ENCODE data around the gene CILP2. TPM values are rescaled to one million over a fixed set of nuclear protein-coding genes. Genes with fewer than 3 reads are reported as not detected.
A peak's percentile ranks its signal among the peaks of the same experiment; 100 is the strongest.

CILP2 gene
- total RNA-seq, 1 donor from 2014 or later = 1.1 TPM

DNA sequence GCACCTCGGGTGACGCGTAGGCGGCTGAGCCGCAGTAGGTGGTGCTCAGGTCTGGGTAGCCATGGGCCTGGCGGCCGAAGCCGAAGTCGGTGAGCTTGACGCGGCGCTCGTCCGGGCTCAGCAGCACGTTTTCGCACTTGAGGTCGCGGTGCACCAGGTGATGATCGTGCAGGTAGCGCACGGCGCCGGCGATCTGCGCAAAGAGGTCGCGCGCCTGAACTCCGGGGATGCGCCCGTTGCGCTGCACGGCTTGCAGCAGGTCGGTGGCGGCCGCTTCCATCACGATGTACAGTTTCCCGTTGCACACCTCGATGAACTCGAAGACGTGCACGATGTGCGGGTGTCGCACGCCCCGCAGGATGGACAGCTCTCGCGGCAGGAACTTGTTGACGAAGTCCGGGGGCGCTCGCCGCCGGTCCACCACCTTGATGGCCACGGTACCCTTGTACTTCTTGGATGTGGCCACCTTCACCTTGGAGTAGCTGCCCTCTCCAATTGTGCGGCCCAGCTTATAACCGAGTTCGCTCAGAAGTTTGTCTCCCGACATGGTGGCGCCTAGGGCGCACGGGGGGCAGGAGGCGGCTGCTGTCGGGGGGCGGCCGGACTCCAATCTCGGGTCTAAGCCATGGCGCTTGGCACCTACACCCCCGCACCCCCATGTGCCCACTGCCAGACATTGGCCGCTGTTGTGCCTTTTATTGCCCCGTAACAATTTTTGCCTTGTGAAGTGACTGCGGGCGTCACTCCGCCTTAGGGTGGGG is 23.0 kb upstream of the CILP2 start, which contains the start of gene TSSK6:
Gene TSSK6, minus strand, starts transcription at position 668 of the 761 bp plus-strand sequence. Its CDS starts 121 bp downstream, at position 547.
- H3K9me3 Mint-ChIP-seq (ENCODE audit: unreplicated experiment) = no peaks in the 10 kb centered on the region
- H3K27ac Mint-ChIP-seq (ENCODE audit: unreplicated experiment) = peak within 1 kb of the TSS; percentile 93
- peak within 1 kb of the TSS; percentile 88 for H3K4me3 Mint-ChIP-seq (ENCODE audit: unreplicated experiment)
- H3K27me3 Mint-ChIP-seq (ENCODE audit: unreplicated experiment) = no peaks in the 10 kb centered on the region
- peaks cover 18% of the 10 kb centered on the region for H3K4me1 Mint-ChIP-seq (ENCODE audit: unreplicated experiment)
- TF ChIP-seq CTCF (IDR thresholded peaks at IDR 0.05) = no peak
- DNase-seq (ENCODE audit: extremely low spot score, unreplicated experiment) = no peak
- H3K36me3 Mint-ChIP-seq (ENCODE audit: unreplicated experiment) = peaks cover 4% of the 10 kb centered on the region

- Mint-ChIP-seq H3K4me1 (ENCODE audit: unreplicated experiment) (peaks cover 20% of the 10 kb centered on the region), H3K36me3 (ENCODE audit: unreplicated experiment) (peaks cover 9% of the 10 kb centered on the region), H3K4me3 (ENCODE audit: unreplicated experiment) (peak within 1 kb of the TSS; percentile 88), H3K27ac (ENCODE audit: unreplicated experiment) (peak within 1 kb of the TSS; percentile 93), H3K9me3 (ENCODE audit: unreplicated experiment) (no peaks in the 10 kb centered on the region), H3K27me3 (ENCODE audit: unreplicated experiment) (no peaks in the 10 kb centered on the region)
- peak; percentile 97 for DNase-seq (ENCODE audit: extremely low spot score, unreplicated experiment)
- peak; percentile 25 for TF ChIP-seq CTCF (IDR thresholded peaks at IDR 0.05)
Observed at GRCh38 chr19:19515642-19516519, 22.2 kb upstream of the CILP2 start, which contains the start of gene NDUFA13. Gene NDUFA13, plus strand, starts transcription at chr19:19516225. Its CDS starts 14 bp downstream, at chr19:19516239.

DNA sequence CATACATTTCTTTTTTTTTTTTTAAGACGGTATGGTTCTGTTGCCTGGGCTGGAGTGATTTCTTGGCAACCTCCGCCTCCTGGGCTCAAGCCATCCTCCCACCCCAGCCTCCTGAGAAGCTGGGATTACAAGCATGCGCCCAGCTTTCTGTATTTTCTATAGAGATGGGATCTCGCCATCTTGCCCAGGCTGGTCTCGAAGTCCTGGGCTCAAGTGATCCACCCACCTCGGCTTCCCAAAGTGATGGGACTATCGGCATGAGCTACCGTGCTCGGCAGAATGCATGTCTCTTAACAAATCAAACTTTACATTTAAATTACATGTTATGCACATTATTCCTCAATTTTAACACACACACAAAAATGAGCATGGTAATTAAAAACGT is 20.8 kb upstream of the CILP2 start:
- no peak for DNase-seq (ENCODE audit: extremely low spot score, unreplicated experiment)
- H3K4me1 Mint-ChIP-seq (ENCODE audit: unreplicated experiment) = peaks cover 20% of the 10 kb centered on the region
- H3K27me3 Mint-ChIP-seq (ENCODE audit: unreplicated experiment) = no peaks in the 10 kb centered on the region
- no peak for TF ChIP-seq CTCF (IDR thresholded peaks at IDR 0.05)
- peak overlapping the region; percentile 88 for H3K4me3 Mint-ChIP-seq (ENCODE audit: unreplicated experiment)
- H3K27ac Mint-ChIP-seq (ENCODE audit: unreplicated experiment) = no peak overlapping the region
- peaks cover 11% of the 10 kb centered on the region for H3K36me3 Mint-ChIP-seq (ENCODE audit: unreplicated experiment)
- H3K9me3 Mint-ChIP-seq (ENCODE audit: unreplicated experiment) = no peaks in the 10 kb centered on the region

GRCh38 chr19:19520989-19521388 is 17.1 kb upstream of the CILP2 start:
- Mint-ChIP-seq H3K27me3 (ENCODE audit: unreplicated experiment) (no peaks in the 10 kb centered on the region), H3K36me3 (ENCODE audit: unreplicated experiment) (peaks cover 11% of the 10 kb centered on the region), H3K4me3 (ENCODE audit: unreplicated experiment) (no peak overlapping the region), H3K27ac (ENCODE audit: unreplicated experiment) (no peak overlapping the region), H3K4me1 (ENCODE audit: unreplicated experiment) (peaks cover 15% of the 10 kb centered on the region), H3K9me3 (ENCODE audit: unreplicated experiment) (no peaks in the 10 kb centered on the region)
- DNase-seq (ENCODE audit: extremely low spot score, unreplicated experiment) = no peak
- TF ChIP-seq CTCF (IDR thresholded peaks at IDR 0.05) = no peak

DNA sequence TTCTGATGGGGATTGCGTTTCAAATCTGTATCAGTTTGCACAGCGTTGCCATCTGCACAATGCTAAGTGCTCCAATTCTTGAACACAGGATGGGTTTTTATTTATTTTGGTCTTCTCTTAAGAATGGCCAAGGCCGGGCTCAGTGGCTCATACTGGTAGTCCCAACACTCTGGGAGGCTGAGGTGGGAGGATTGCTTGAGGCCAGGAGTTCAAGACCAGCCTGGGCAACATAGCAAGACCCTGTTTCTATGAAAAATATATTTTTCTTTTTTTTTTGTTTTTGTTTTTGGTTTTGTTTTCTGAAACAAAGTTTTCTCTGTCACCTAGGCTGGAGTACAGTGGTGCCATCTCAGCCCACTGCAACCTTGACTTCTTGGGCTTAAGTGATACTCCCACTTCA is 14.9 kb upstream of the CILP2 start:
- no peak overlapping the region for H3K4me3 Mint-ChIP-seq (ENCODE audit: unreplicated experiment)
- H3K27me3 Mint-ChIP-seq (ENCODE audit: unreplicated experiment) = no peaks in the 10 kb centered on the region
- no peak for DNase-seq (ENCODE audit: extremely low spot score, unreplicated experiment)
- peaks cover 14% of the 10 kb centered on the region for H3K36me3 Mint-ChIP-seq (ENCODE audit: unreplicated experiment)
- H3K9me3 Mint-ChIP-seq (ENCODE audit: unreplicated experiment) = no peaks in the 10 kb centered on the region
- TF ChIP-seq CTCF (IDR thresholded peaks at IDR 0.05) = no peak
- H3K27ac Mint-ChIP-seq (ENCODE audit: unreplicated experiment) = no peak overlapping the region
- H3K4me1 Mint-ChIP-seq (ENCODE audit: unreplicated experiment) = peaks cover 2% of the 10 kb centered on the region

All from osteocyte (in vitro differentiated cells).